DOHH2 (cell line): Measurements from ENCODE around the gene FZD4.

Experiments used
- EZH2phosphoT487 ChIP-seq: fragments of 200-600 bp; sonication (generic); IDR thresholded peaks from 2 replicates; pipeline ENCODE4 v1.6.1; 2017; ENCODE audit warnings: borderline replicate concordance, mild to moderate bottlenecking, antibody characterized with exemption, low read length, moderate library complexity, mixed read lengths
- TF ChIP-seq, protein P1 (sequence below): fragments of 200-600 bp; sonication (generic); IDR thresholded peaks from one replicate; pipeline ENCODE4 v1.5.1; 2014; ENCODE audit warnings: antibody characterized with exemption, mild to moderate bottlenecking, low read depth, low read length; ENCODE audit not compliant: poor library complexity, severe bottlenecking

DNA sequence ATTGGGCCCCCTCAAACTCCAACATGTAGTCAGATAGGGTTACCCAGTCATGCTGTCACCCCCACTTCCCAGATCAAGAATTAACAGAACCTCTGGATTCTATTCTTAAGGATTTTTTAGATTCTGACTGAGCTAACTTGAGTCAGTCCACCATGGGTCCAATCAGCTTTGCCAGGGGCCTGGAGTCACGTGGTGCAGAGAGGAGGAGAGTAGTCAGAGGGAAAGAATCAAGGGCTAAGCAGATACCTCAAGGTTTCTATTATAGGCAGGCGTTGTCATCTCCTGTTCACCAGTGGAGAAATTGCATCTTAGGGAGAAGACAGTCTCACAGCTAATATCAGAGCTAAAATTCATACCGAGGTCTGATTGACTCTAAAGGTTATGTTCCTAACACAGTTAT, 28.2 kb downstream of the FZD4 start:
- TF ChIP-seq, protein P1, sequence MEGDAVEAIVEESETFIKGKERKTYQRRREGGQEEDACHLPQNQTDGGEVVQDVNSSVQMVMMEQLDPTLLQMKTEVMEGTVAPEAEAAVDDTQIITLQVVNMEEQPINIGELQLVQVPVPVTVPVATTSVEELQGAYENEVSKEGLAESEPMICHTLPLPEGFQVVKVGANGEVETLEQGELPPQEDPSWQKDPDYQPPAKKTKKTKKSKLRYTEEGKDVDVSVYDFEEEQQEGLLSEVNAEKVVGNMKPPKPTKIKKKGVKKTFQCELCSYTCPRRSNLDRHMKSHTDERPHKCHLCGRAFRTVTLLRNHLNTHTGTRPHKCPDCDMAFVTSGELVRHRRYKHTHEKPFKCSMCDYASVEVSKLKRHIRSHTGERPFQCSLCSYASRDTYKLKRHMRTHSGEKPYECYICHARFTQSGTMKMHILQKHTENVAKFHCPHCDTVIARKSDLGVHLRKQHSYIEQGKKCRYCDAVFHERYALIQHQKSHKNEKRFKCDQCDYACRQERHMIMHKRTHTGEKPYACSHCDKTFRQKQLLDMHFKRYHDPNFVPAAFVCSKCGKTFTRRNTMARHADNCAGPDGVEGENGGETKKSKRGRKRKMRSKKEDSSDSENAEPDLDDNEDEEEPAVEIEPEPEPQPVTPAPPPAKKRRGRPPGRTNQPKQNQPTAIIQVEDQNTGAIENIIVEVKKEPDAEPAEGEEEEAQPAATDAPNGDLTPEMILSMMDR, result no peak
- no peak for TF ChIP-seq EZH2phosphoT487
